Stimulated activated CD4-positive, alpha-beta T cell treated with anti-CD3 and anti-CD28 coated beads, Interleukin-12 subunit alpha, Interleukin-12 subunit beta, amount 100 ng/mL, for 48 hours (primary cell): ENCODE results near the gene LGR4.

Experiments used
- DNase-seq, 3 donors: peaks; one replicate each; pipeline ENCODE4 v3.0.0-alpha.2; 2020; ENCODE audit warnings: low read depth in 2 of 3, low spot score in 1 of 3

The LGR4 gene

DNA sequence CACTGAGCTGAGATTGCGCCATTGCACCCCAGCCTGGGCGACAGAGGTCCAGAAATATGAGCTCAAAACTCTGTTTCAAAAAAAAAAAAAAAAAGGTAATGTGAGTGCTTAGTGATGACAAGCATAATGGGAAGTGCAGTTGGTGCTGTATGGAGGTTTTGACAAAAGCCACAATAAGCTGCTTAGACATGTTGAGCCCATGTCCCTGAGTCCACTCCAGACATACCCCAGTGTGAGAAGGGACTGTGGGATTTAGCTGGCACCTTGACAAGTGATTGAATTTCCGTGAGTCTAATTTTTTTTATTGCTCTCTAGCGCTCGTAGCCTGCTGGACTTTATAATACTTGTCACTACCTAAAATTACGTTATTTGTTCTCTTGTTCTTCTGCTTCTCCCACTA is 15.1 kb upstream of the LGR4 start:
- DNase-seq, result no peak

DNA sequence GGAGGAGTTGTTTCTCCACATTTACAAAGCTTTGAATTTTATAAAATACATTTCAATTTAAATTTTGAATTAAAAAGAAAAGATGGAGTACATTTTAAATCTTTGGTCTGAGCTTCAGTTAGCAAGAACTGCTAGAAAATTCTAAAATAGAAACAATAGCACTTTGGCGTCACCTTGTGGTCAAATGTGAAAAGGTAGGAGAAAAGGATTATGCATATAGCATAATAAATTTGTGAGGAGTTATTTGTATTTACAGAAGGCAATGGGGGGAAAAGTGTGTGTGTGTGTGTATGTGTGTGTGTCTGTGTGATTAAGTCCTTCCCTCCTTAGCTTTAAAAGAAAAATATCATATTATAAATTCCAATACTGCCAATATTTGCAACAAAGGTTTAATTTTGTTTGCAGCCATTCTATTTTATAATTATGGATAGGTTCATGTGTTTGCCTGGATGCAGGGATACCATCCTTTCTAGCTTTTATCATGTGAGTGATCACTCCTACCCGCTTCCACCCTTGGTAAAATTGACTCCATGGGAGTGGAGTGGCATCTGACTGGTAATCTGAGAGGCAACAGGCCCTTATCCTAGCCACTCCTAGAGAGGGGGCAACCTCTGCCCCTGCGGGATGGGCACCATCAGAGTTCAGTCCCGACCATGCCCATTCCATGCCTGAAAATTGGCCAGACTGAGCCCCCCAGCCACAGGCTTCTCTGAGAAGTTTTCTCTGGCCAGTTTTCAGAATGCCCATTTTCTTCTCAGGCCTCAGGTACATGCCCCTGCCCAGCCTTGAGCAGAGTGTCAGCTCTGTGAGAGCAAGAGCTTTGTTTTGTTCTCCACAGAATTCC is 13.6 kb upstream of the LGR4 start:
- DNase-seq, result peak in 1 of 3 donors; percentile 76

DNA sequence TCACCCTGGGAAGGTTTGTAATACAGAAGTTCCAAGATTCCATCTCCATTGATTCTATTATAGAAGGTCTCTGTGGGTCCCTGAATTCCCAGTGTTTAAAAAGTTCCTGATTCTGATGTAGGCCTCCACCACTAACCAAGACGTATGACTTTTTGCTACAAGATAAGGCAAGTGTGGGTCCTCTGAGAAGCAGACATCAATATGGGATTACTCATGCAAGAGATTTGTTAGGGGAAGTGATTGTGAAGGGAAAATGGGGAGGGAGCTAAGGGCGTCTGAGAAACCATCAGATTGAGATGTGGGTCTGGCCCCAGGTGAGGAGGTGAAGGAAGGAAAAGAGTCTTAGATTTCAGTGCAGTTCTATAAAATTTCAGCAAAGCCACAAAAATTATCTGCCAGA is 10.2 kb upstream of the LGR4 start:
- DNase-seq, result no peak

DNA sequence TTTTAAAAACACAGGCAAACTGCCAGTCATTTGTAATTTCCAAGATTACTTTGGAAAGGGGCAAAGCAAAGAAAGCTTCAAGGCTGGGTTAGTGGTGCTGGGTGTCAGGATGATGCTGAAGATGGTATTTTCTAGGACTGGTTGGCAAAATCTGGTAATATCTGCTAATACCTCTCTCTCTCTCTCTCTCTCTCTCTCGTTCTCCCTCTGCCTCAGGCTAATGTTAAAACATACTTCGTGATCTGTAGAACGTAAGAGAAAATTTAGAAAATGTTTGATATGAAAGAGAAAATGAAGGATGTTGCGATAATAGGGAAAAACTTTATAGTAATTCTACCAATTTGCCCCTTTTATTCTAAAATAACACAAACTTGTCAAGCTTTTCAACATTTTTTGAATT is 9.4 kb upstream of the LGR4 start:
- no peak for DNase-seq

DNA sequence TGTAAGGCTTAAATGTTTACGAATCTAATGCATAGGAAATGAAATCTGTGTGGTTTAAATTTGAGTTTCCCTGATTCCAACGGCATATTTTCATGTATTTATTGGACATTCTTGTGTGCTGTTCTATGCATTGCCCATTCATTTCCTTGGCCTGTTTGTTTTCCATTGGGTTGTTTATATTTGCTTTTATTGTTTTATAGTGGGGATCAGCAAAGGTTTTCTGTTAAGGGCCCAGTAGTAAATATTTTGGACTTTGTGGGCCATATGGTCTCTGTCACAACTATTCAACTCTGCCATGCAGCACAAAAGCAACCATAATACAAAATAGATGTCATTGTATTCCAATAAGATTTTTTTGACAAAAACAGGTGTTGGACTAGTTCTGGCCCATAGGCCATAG is 5.2 kb upstream of the LGR4 start:
- DNase-seq, result no peak

DNA sequence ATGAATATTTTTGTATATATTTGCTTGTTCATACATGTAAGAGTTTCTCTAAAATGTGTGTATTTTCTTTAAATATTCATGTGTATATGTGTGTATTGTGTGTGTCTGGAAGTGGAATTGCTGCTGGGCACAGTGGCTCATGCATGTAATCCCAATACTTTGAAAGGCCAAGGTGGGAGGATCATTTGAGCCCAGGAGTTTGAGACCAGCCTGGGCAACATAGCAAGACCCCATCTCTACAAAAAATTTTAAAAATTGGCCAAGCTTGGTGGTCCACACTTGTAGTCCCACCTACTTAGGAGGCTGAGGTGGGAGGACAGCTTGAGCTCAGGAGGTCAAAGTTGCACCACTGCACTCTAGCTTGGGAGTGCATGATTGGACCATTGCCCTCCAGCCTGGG is 4.7 kb upstream of the LGR4 start:
- DNase-seq, result no peak

DNA sequence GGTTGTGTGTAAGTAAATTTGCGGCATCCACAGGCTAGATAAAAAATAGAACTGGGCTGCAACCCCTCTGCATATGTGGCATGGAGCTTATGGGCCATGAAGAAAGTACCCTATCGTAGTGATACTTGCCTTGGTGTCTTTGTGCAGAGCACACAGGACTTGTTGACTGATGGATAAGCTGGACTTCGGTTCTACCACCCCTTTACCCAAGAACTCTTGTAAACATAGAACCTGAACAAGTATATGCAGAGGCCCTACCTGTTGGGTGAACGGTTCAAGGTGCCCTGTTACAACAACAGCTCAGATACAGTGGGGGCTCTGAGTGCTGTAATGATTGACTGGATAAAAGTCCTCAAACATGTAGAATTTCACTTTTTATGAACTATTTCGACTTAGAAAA is 3.0 kb upstream of the LGR4 start:
- no peak for DNase-seq

DNA sequence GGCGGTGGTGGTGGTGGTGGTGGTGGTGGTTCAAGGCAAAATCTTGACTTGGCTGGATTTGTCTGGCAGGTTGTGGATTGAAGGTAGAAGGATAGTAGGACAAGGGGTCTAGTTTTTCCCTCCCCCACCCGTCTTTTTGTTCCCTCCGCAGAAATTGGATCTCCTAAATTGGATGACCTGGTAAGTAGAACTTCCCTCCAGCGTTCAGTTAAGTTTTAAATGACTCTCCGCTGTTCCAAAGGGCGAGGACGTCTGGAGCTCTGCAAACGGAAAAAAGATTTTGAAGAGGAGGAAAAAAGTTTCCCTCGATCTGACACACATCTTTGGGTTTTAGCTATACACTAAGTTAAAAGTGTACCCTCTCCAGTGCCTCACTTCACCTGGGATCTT is 422 bp upstream of the LGR4 start:
- DNase-seq, result no peak

DNA sequence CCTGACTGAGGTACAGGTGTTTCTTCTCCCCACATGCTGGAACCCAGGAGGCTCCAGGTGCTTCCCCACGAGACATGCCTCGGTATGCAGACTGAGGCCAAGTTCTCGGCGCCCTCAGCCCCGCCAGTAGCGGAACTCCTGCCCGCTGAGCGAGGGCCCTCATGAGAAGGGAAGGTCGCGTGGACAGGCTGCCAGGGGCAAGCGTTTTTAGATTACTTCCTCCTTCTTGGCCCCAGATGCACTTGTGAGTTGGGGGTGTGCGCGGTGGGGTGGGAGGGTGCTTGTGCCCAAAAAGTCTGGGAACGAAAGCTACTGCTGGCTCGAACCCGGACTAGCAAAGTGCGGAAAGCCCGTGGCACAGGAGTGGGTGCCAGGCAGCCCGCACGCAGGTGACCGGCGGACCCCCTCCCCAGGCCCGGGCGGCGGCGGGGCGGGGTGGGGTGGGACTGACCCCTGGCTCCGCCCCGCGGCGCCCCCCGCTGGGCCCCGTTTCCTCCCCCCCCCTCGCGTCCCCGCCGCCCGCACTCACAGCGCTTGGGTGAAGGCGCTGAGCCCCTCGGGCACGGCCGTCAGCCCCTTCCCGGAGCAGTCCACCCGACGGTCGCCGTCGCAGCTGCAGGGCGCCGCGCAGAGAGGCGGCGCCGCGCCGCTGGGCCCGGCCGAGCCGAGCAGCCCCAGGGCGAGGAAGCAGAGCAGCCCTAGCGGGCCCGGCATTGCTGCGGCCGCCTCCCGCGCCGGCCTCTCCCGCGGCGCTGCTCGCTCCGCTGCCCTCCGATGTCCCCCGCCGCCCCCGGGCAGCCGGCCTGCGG is 797 bp downstream of the LGR4 start:
- peak in 1 of 3 donors; percentile 5 for DNase-seq

DNA sequence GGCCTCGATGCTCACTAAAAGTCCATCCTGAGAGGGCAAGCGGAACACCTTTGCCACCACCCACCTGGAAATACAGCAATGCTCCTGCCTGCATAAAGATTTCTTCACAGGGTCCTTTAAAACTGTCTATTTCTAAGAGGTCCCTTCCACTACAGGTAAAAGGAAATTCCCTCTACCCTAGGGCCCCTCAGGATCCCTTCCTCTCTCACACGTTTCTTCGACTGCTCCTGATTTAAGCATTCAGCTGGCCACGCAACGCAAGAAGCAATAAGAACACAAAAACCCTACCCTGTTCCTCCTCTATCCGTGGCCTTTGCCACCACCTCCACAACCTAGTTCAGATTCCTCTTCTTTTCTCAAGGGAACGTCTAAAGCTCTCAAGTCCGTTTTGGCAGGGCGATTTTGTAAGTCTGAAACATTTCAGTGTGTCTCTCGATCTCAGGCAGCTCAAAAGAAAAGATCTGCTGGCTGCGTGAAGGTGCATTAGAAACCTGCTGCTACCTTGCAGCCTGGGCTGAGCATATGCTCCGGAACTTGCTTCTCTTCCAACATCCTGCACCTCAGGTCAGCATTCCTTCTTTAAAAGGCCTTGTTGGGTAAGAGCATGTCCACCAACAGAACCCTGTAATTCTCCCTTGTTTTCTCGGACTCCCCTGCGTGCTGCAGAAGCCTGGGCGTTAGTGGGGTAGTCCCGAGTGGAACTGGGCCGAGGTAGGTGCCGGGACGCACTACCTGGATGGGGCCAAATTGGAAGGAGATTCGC is 1.6 kb downstream of the LGR4 start:
- DNase-seq, result no peak

DNA sequence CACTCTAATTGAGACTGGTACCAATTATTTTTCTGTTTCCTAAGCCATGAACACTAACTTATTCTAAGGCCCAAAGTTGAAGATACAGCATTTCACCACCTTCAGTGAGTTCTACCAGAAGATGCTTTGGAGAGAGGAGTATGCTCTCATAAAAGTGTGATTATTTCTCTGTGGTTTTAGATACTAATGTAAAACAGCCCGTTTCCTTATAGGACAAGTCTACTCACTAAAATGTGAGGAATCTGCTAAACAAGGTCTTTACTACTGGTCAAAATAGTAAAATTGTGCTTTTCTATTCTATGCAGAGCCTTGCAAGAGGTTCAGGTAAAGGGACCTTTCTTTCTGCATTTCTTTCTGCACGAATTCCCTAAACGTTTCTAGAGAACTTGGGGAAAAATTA is 2.4 kb downstream of the LGR4 start:
- no peak for DNase-seq

DNA sequence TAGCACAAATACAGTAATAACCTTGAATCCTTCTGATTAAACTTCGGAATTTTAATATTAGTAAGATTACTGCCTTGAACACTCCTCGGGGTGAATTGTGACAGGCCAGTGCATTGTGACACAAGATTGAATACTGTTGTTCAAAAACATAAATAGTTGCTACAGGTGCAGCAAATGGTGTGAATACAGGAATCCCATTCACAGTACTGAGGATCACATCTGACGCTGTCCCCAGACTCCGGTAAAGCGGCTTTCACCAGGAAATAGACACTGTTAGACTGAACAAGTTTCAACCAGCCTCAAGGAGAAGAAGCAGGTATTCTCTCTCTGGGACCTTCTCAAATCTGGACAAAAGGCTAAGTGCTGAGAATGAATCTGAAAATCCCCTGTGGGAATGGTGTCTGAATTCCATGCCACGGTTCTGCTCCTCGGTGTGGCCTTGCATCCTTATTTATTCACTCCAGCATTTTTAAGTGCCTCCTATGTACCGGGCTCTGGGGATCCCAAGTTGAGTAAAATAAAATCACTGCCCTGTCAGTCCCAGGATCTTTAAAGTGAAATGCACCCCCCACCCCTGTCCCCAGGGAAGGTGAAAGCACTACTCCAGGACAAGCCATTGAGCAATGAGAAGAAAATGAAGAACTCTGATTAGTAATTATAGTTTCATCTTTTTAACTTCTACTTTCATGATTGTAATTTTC is 3.4 kb downstream of the LGR4 start:
- DNase-seq, result no peak

DNA sequence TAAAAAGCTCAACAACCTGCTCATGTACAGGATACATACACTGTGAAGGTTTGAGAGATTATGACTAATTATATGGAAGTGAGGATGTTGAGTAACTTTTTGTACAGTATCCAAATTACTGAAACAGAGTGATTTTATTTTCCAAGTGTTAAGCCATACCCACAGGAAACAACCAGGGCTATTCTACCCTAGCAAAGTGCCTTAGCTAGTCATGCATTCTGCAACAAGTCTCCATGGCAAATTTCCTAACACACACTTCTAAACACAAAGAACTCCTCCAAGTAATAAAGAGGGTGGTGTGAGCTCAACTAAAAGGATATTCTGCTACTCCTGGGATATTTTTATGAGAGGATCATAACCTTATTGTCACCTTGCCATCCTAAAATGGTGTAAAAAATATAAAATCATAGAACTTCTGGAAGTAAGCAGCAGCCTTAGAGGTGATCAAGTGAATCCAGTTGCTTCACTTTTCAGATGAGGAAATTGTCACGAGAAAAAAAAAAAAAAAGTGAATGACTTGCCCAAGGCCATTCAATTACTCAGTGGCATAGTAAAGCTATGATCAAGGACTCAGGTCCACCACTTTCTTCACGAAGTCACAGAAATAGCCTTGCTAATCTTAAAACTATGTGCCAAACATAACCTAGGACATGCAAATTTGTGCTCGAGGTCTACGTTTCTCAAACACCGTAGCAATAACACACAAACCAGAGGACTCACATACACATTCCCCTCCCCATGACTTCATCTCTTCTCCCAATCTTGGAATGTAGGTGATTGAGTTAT is 4.2 kb downstream of the LGR4 start:
- DNase-seq, result no peak

DNA sequence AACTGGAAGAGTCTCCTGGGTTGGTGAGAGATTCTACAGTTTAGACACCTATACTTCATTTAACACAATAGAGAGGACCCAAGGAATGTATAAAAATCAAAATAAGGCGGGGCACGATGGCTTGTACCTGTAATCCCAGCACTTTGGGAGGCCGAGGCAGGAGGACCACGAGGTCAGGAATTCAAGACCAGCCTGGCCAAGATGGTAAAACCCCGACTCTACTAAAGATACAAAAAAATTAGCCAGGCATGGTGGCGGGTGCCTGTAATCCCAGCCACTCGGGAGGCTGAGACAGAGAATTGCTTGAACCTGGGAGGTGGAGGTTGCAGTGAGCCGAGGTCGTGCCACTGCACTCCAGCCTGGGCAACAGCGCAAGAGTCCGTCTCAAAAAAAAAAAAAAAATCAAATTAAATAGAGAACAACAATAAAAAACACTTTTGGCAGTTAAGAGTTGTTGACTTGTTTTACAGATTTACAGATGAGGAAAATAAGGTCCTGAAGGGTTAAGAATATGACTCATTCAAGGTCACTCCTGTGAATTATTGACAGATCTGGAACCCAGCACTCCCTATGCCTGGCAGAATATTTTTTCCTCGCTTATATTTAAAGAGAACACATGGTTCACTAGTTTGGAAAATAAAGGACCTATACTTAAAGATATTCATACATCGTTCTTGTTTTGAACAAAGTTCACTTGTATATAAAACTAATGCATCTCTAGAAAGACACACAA is 5.2 kb downstream of the LGR4 start:
- DNase-seq, result no peak

DNA sequence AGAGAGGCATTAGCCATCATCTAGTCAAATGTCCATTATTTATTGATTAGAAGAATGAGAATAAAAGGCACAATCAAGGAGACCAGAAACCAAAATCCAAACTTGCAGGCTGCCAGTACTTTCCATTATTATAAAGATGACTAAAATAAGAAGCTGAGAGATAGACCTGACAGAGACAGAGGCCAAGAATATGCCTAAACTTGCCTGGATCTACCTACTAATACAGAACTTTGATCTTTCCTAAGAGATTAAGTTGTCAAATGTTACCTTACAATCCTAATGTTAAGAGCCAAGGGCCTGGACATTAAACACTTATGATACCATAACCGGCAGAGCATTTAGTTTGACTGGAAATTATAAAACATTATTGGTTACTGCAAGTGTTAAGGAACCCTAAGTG is 6.2 kb downstream of the LGR4 start:
- no peak for DNase-seq

DNA sequence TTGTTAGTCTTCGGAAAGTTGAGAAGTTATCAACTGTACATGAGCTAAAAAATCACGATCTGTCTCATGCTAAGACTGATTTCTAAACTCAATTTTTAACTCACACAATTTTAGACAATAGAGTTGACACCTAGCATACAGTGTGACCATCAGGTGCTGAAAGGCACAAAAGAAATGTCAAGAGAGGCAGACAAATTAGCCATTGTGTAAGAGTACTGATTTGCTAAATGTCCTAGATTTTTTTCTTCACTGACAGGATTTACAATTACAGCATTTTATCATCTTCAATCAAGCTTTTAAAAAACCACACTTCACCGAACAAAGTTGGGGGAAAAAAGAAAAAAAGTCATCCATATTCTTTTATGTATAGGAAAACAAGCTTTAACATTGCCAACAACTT is 7.0 kb downstream of the LGR4 start:
- no peak for DNase-seq

DNA sequence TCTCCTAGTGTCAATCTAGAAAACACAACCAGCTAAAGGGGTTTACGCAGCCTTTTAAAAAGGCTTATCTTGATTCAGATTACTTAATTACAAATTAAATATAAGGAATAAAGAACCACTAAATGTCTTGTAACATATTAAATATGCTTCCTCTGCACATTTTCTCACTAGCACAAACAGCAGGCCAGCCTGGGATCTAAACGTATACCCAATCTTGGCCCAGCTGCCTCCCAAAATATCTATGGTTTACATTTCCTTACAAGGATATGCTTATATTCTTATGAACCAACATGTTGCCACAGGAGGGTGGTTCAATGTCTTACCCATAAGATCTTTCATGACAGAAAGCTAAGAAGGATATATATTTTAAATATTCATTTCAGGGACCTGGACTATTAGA is 7.7 kb downstream of the LGR4 start:
- DNase-seq, result no peak

DNA sequence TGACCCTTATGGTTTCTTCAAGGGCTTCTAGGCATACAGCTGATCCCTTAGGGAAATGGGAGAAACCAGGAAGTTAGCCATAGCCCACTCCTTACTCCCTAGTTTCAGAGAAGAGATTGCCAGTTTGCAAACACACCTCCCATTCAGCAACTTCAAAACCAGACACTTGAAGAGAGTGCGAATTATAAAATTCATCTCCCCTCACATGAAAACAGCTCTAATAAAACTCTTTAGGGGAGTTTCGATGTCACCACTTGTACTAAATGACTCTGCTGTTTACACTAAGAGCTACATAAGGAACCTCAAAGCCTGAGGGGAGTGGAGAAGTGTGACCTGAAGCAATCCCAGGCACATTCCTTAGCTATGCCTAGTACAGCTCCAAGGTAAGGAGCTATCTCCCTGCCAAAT is 8.3 kb downstream of the LGR4 start:
- DNase-seq, result no peak

DNA sequence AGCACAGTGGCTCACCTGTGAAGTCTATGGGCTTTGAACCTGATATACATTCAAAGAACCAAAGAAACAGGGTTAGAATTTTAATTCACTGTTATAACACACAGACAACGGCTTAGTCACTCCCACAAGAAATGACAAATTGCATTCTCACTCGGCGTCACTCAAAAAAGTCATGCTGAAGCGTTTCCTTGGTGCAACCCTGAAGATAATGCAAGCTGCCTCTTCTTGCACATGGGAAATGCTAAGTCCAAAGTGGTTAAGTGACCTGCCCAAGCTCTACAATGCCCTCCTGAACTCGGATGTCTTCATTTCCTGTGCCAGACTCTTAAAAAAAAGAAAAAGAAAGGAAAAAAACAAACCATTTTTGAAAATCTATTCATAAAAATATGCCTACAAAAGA is 10.0 kb downstream of the LGR4 start:
- no peak for DNase-seq
